Mucosa of gallbladder (tissue), 1 donor: ENCODE data around the gene RNF150. TPM values are rescaled to one million over a fixed set of nuclear protein-coding genes. Genes with fewer than 3 reads are reported as not detected.
"Not testable (repeated sequence)": the region's sequence is repeated elsewhere in the genome, so short reads cannot be mapped to it uniquely, and the experiment has no call there.

ENCODE experiments used
- DNase-seq: peaks from one replicate; pipeline ENCODE4 v3.0.0-alpha.2; 2020; ENCODE audit warnings: low spot score
- total RNA-seq: library from RNA; stranded (reverse); gene quantifications from one replicate; pipeline ENCODE4 v1.2.1, GENCODE V29; 2021
- donor health status: DM: no; HTN: no; CAD: no.

The RNF150 gene
- total RNA-seq, 1 donor from 2014 or later, result 20.5 TPM

DNA sequence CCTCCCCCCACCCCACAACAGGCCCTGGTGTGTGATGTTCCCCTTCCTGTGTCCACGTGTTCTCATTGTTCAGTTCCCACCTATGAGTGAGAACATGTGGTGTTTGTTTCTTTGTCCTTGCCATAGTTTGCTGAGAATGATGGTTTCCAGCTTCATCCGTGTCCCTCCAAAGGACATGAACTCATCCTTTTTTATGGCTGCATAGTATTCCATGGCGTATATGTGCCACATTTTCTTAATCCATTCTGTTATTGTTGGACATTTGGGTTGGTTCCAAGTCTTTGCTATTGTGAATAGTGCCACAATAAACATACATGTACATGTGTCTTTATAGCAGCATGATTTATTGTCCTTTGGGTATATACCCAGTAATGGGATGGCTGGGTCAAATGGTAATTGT is 312.7 kb downstream of the RNF150 start:
- not testable (repeated sequence) for DNase-seq

DNA sequence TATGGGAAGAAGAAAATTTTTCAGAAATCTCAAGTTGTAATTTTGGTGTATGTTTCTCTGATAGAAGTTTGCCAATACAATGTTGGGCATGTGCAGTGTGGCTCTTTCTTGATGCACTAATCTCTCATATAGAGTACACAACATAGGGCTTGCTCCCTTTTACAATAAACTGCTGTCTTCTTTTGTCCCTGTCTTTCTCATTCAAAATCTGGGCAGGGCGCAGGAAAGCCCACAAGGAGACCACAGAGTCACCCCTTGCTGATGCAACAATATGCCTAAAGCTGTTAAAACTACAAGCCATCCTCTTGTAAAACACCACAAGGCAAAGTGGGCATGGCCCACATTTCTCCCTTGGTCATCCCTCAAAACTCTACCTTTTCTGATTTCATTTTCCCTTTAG is 313.7 kb downstream of the RNF150 start:
- no peak for DNase-seq

- no peak for DNase-seq
Measured at GRCh38 chr4:140818433-140818832, 314.8 kb downstream of the RNF150 start.

GRCh38 chr4:140816806-140817510 is 316.3 kb downstream of the RNF150 start:
- DNase-seq, result no peak

GRCh38 chr4:140813804-140814203 is 319.5 kb downstream of the RNF150 start:
- DNase-seq, result no peak

- no peak for DNase-seq
Measured at GRCh38 chr4:140812916-140813315, 320.4 kb downstream of the RNF150 start.

- DNase-seq, result no peak
Measured at GRCh38 chr4:140811429-140811828, 321.8 kb downstream of the RNF150 start.

- DNase-seq, result not testable (repeated sequence)
Measured at GRCh38 chr4:140810591-140811169, 322.6 kb downstream of the RNF150 start.

Other genes with a start within 250 kb of the RNF150 start
- 32.4 TPM for gene ZNF330, start 87.4 kb upstream of the RNF150 start, total RNA-seq